Measurements from ENCODE around the gene GOLGA6L7. TPM values are rescaled to one million over a fixed set of nuclear protein-coding genes. Genes with fewer than 3 reads are reported as not detected.
"Not testable (repeated sequence)": the region's sequence is repeated elsewhere in the genome, so short reads cannot be mapped to it uniquely, and the experiment has no call there.

The GOLGA6L7 gene
- polyA plus RNA-seq, 2 donors: not detected

GRCh38 chr15:28798234-28798633, 50.2 kb downstream of the GOLGA6L7 start:
- H3K27ac ChIP-seq (ENCODE audit: low read depth in 2 of 2, low read length in 1 of 2); H3K9me3 ChIP-seq (ENCODE audit: control insufficient read depth in 2 of 2, insufficient read depth in 1 of 2, low read depth in 1 of 2, low read length in 1 of 2); H3K36me3 ChIP-seq (ENCODE audit: control insufficient read depth in 2 of 2, insufficient read depth in 2 of 2, low read length in 1 of 2); H3K27me3 ChIP-seq (ENCODE audit: control insufficient read depth in 1 of 2, insufficient read depth in 2 of 2, low read length in 2 of 2); H3K4me1 ChIP-seq (ENCODE audit: control insufficient read depth in 2 of 2, insufficient read depth in 2 of 2, low read length in 1 of 2); H3K4me3 ChIP-seq (ENCODE audit: low read depth in 1 of 2, low read length in 2 of 2): not testable (repeated sequence)
- WGBS, 2 donors: 55 to 68% methylated on average over 2 of the region's 2 CpGs

GRCh38 chr15:28794231-28794630, 54.2 kb downstream of the GOLGA6L7 start:
- 80 to 88% methylated on average over 3 of the region's 3 CpGs for WGBS, 2 donors
- not testable (repeated sequence) for H3K27ac ChIP-seq (ENCODE audit: low read depth in 2 of 2, low read length in 1 of 2); H3K9me3 ChIP-seq (ENCODE audit: control insufficient read depth in 2 of 2, insufficient read depth in 1 of 2, low read depth in 1 of 2, low read length in 1 of 2); H3K27me3 ChIP-seq (ENCODE audit: control insufficient read depth in 1 of 2, insufficient read depth in 2 of 2, low read length in 2 of 2); H3K36me3 ChIP-seq (ENCODE audit: control insufficient read depth in 2 of 2, insufficient read depth in 2 of 2, low read length in 1 of 2); H3K4me1 ChIP-seq (ENCODE audit: control insufficient read depth in 2 of 2, insufficient read depth in 2 of 2, low read length in 1 of 2); H3K4me3 ChIP-seq (ENCODE audit: low read depth in 1 of 2, low read length in 2 of 2)

Other genes starting within 250 kb of the GOLGA6L7 start
- under 1 TPM; 0.18 to 0.43 TPM for gene GOLGA8M, start 136.2 kb downstream of the GOLGA6L7 start, polyA plus RNA-seq
- 1 to 10 TPM in 1 of 2 donors, under 1 TPM in 1; 0.77 to 1.7 TPM for gene APBA2, start 37.3 kb upstream of the GOLGA6L7 start, polyA plus RNA-seq